GM19351 (cell line): ENCODE results near the gene SMIM27.

ENCODE experiments used
- ATAC-seq: cut with Tn5 transposase; IDR thresholded peaks from one replicate; pipeline ENCODE4 v1.9.1; 2021; ENCODE audit warnings: mild to moderate bottlenecking, moderate library complexity; ENCODE audit not compliant: unreplicated experiment

The SMIM27 gene

GRCh38 chr9:32554107-32554506 is 2.0 kb downstream of the SMIM27 start:
- no peak for ATAC-seq

GRCh38 chr9:32554591-32554990 is 2.5 kb downstream of the SMIM27 start:
- no peak for ATAC-seq

GRCh38 chr9:32558408-32558934 is 6.3 kb downstream of the SMIM27 start:
- no peak for ATAC-seq

GRCh38 chr9:32565967-32566366 is 13.8 kb downstream of the SMIM27 start:
- ATAC-seq: no peak

GRCh38 chr9:32566770-32567169 is 14.6 kb downstream of the SMIM27 start:
- ATAC-seq: no peak

GRCh38 chr9:32570262-32570661 is 18.1 kb downstream of the SMIM27 start:
- ATAC-seq: no peak

- peak; percentile 91 for ATAC-seq
Observed at GRCh38 chr9:32571969-32572899, 20.1 kb downstream of the SMIM27 start.

GRCh38 chr9:32572900-32573523 is 20.9 kb downstream of the SMIM27 start, which contains the start of gene NDUFB6:
TSS of gene NDUFB6 (minus strand) at chr9:32573159. CDS start at chr9:32573060, 99 bp downstream.
- peak; percentile 76 for ATAC-seq

GRCh38 chr9:32573821-32574220 is 21.7 kb downstream of the SMIM27 start:
- no peak for ATAC-seq

- ATAC-seq: no peak
Observed at GRCh38 chr9:32574858-32575257, 22.7 kb downstream of the SMIM27 start.

- no peak for ATAC-seq
Observed at GRCh38 chr9:32577316-32577715, 25.2 kb downstream of the SMIM27 start.

GRCh38 chr9:32578976-32579375 is 26.8 kb downstream of the SMIM27 start:
- no peak for ATAC-seq

- peak; percentile 56 for ATAC-seq
Observed at GRCh38 chr9:32579706-32580331, 27.7 kb downstream of the SMIM27 start.

- no peak for ATAC-seq
Observed at GRCh38 chr9:32580631-32581300, 28.6 kb downstream of the SMIM27 start.

- peak; percentile 52 for ATAC-seq
Observed at GRCh38 chr9:32581512-32582143, 29.5 kb downstream of the SMIM27 start.

GRCh38 chr9:32584784-32585183 is 32.7 kb downstream of the SMIM27 start:
- no peak for ATAC-seq

- ATAC-seq: no peak
Observed at GRCh38 chr9:32587901-32588300, 35.8 kb downstream of the SMIM27 start.

- peak; percentile 86 for ATAC-seq
Observed at GRCh38 chr9:32589083-32589723, 37.1 kb downstream of the SMIM27 start.

GRCh38 chr9:32590476-32590875 is 38.3 kb downstream of the SMIM27 start:
- no peak for ATAC-seq

GRCh38 chr9:32590898-32591297 is 38.8 kb downstream of the SMIM27 start:
- no peak for ATAC-seq
